Liver (tissue), 3 donors: ENCODE results near the gene OR11H6.

Source experiments
- EGR1 ChIP-seq, 2 donors: IDR thresholded peaks; 2 replicates each; pipeline ENCODE4 v1.6.1; 2016 to 2018; ENCODE audit warnings: antibody characterized with exemption in 2 of 2, low read depth in 2 of 2
- GABPA ChIP-seq, 2 donors: IDR thresholded peaks in 1 of 2; conservative IDR thresholded peaks in 1 of 2; 2 replicates each; pipeline ENCODE4 v1.6.1; 2016; ENCODE audit warnings: antibody characterized with exemption in 2 of 2, mild to moderate bottlenecking in 1 of 2, moderate library complexity in 1 of 2
- MAX ChIP-seq: IDR thresholded peaks from 2 replicates; pipeline ENCODE4 v1.6.1; 2016; ENCODE audit warnings: antibody characterized with exemption
- RAD21 ChIP-seq, 2 donors: IDR thresholded peaks; 2 replicates each; pipeline ENCODE4 v1.6.1; 2016; ENCODE audit warnings: antibody characterized with exemption in 2 of 2, mild to moderate bottlenecking in 2 of 2
- YY1 ChIP-seq: IDR thresholded peaks from 2 replicates; pipeline ENCODE4 v1.6.1; 2016; ENCODE audit warnings: antibody characterized with exemption, mild to moderate bottlenecking
- TF ChIP-seq, protein P1 (sequence below): fragments of 150-350 bp; IDR thresholded peaks from 2 replicates; pipeline ENCODE4 v1.5.1; 2017; ENCODE audit warnings: improper control_type of control experiment, low read depth, low read length; ENCODE audit not compliant: missing input control
- TF ChIP-seq, protein P2 (sequence below): IDR thresholded peaks from 2 replicates; pipeline ENCODE4 v1.6.1; 2016; ENCODE audit warnings: antibody characterized with exemption
- donor health status: healthy.
- donor health status: healthy.

- TF ChIP-seq, protein P1, sequence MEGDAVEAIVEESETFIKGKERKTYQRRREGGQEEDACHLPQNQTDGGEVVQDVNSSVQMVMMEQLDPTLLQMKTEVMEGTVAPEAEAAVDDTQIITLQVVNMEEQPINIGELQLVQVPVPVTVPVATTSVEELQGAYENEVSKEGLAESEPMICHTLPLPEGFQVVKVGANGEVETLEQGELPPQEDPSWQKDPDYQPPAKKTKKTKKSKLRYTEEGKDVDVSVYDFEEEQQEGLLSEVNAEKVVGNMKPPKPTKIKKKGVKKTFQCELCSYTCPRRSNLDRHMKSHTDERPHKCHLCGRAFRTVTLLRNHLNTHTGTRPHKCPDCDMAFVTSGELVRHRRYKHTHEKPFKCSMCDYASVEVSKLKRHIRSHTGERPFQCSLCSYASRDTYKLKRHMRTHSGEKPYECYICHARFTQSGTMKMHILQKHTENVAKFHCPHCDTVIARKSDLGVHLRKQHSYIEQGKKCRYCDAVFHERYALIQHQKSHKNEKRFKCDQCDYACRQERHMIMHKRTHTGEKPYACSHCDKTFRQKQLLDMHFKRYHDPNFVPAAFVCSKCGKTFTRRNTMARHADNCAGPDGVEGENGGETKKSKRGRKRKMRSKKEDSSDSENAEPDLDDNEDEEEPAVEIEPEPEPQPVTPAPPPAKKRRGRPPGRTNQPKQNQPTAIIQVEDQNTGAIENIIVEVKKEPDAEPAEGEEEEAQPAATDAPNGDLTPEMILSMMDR, result no peak
- TF ChIP-seq MAX, result no peak
- TF ChIP-seq YY1, result no peak
- TF ChIP-seq RAD21 (IDR thresholded peaks at IDR 0.05), result no peak
- no peak for TF ChIP-seq GABPA (IDR thresholded peaks at IDR 0.05 in 1 of 2, conservative IDR thresholded peaks at IDR 0.05 in 1 of 2)
- TF ChIP-seq, protein P2, sequence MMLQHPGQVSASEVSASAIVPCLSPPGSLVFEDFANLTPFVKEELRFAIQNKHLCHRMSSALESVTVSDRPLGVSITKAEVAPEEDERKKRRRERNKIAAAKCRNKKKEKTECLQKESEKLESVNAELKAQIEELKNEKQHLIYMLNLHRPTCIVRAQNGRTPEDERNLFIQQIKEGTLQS, result no peak
- TF ChIP-seq EGR1 (IDR thresholded peaks at IDR 0.05; ENCODE audit: low read depth in 2 of 2), result no peak
Observed at GRCh38 chr14:20180486-20180885, 43.0 kb upstream of the OR11H6 start.
